Spleen (tissue), 7 donors: ENCODE measurements around the gene METTL23.

Experiments
- POLR2A ChIP-seq, 3 donors: fragments of 450-650 bp; IDR thresholded peaks; one replicate each; pipeline ENCODE4 v1.5.1; 2017; ENCODE audit warnings: antibody characterized with exemption in 3 of 3, mild to moderate bottlenecking in 1 of 3
- TF ChIP-seq, protein P1 (sequence below), 11 experiments: fragments of 200-600 bp in 7 of 11; fragments of 450-650 bp in 4 of 11; sonication (generic) in 4 of 11; IDR thresholded peaks in 8 of 11; conservative IDR thresholded peaks in 3 of 11; 1 replicate in 7 of 11; 2 replicates in 4 of 11; pipeline versions ENCODE4 v1.4.0 to v1.8.0; 2016 to 2021; ENCODE audit warnings: antibody characterized with exemption in 11 of 11, inconsistent platforms in 4 of 11, mild to moderate bottlenecking in 1 of 11
- donor health status: DM: no; HTN: no; CAD: no; lungs with moderate emphysema.
- donor health status: DM: no; HTN: no; CAD: no.
- donor health status: DM: no; HTN: no; CAD: no.

DNA sequence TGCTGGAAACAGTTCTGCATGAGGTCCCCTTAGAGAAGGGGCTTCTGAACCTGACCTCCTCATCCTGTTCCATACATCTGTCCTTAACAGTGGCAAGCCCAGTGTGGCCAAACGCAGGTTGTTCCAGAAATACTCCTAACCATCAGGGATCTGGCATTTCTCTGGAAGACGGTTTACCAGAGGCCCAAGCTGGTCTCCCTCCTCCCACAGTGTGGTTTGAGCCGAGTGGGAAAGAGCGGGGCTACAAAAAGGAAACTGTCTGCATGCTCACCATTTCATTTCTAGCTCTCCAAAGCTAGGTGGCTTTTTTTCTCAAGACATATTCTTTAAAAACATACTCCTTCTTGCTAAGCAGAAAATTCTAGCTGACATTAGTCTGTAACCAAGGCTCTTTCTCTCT lies 21.8 kb upstream of the METTL23 start:
- TF ChIP-seq, protein P1, sequence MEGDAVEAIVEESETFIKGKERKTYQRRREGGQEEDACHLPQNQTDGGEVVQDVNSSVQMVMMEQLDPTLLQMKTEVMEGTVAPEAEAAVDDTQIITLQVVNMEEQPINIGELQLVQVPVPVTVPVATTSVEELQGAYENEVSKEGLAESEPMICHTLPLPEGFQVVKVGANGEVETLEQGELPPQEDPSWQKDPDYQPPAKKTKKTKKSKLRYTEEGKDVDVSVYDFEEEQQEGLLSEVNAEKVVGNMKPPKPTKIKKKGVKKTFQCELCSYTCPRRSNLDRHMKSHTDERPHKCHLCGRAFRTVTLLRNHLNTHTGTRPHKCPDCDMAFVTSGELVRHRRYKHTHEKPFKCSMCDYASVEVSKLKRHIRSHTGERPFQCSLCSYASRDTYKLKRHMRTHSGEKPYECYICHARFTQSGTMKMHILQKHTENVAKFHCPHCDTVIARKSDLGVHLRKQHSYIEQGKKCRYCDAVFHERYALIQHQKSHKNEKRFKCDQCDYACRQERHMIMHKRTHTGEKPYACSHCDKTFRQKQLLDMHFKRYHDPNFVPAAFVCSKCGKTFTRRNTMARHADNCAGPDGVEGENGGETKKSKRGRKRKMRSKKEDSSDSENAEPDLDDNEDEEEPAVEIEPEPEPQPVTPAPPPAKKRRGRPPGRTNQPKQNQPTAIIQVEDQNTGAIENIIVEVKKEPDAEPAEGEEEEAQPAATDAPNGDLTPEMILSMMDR (IDR thresholded peaks at IDR 0.05 in 8 of 11, conservative IDR thresholded peaks at IDR 0.05 in 3 of 11) = no peak
- TF ChIP-seq POLR2A (IDR thresholded peaks at IDR 0.05) = no peak
